ENCODE results near the gene PPP3R2. TPM values are rescaled to one million over a fixed set of nuclear protein-coding genes. Genes with fewer than 3 reads are reported as not detected.
"Not testable (repeated sequence)": the region's sequence is repeated elsewhere in the genome, so short reads cannot be mapped to it uniquely, and the experiment has no call there.

Gene PPP3R2
- total RNA-seq, 2 experiments from 2014 or later, result not detected

DNA sequence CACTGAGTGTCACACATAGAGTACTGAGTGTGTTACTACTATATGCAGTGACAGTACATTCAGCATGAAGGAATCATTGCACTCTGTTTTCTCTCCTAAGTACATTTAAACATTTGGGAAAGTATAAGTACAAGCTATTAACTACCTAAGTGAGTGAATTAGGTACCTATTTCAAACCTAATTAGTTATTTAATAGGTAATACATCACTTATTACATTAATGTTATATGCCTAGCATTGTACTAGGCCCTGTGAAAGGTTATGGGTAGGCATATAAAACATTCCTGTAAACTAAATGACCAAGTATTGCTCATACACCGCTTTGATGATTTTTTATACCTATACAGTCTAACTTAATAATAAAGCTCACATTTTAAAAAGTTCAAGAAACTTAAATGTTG, 25.7 kb upstream of the PPP3R2 start:
- CTCF ChIA-PET, result no interaction called here
- POLR2A ChIA-PET, result no interaction called here
- H3K36me3 Mint-ChIP-seq (ENCODE audit: low read depth), result no peaks in the 10 kb centered on the region

DNA sequence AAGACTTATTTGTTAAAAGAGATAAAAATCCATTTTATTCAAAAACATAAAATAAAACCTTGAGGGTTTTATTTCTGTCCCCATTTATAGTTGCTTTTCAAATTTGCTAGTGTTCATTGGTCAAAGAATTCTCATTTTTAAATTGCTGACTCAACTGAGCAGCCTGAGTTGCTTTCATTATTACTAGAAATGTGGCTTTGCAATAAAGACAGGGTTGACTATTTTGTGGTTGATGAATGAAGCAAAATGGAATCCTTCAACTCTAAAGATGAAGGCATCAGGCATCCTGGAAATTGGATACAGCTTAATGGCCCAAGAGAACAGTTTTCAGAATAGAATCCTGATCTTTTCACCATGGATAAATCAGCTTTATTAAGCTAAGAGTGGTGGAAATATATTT, 23.9 kb upstream of the PPP3R2 start:
- no peak for DNase-seq
- H3K27me3 Mint-ChIP-seq (ENCODE audit: low read depth), result no peaks in the 10 kb centered on the region
- CTCF ChIA-PET, result no interaction called here
- POLR2A ChIA-PET, result no interaction called here
- H3K4me3 Mint-ChIP-seq, result no peak overlapping the region
- no peaks in the 10 kb centered on the region for H3K4me1 Mint-ChIP-seq (ENCODE audit: low read depth)
- no peaks in the 10 kb centered on the region for H3K9me3 Mint-ChIP-seq (ENCODE audit: insufficient read depth)
- ATAC-seq, result no peak
- H3K36me3 Mint-ChIP-seq (ENCODE audit: low read depth), result no peaks in the 10 kb centered on the region
- no peak overlapping the region for H3K27ac Mint-ChIP-seq

More for the DNA sequence above, 25.7 kb upstream of the PPP3R2 start:
- DNase-seq, result no peak
- ATAC-seq, result no peak
- no peaks in the 10 kb centered on the region for H3K27me3 Mint-ChIP-seq (ENCODE audit: low read depth)
- H3K27ac Mint-ChIP-seq, result no peak overlapping the region
- H3K4me3 Mint-ChIP-seq, result no peak overlapping the region
- H3K9me3 Mint-ChIP-seq (ENCODE audit: insufficient read depth), result no peaks in the 10 kb centered on the region
- no peaks in the 10 kb centered on the region for H3K4me1 Mint-ChIP-seq (ENCODE audit: low read depth)

DNA sequence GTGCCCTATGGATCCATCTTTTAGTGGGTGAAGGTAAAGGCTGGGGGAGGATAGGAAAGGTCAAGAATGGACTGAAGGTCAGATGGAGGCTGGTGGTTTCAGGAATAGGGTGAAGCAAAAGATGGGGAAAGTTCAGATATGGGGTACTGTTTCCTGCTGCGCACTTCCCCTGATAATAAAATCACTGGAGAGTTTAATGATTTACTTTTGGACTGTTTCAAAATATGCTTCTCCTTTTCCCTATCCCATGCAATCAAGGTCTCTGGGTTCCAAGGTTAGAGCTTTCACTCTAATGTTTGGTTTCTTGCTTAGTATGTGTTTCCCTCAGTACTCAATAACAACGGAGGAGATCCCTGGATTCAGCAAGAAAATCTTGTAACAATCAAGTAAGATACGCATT, 10.8 kb upstream of the PPP3R2 start:
- H3K9me3 Mint-ChIP-seq (ENCODE audit: insufficient read depth), result no peaks in the 10 kb centered on the region
- H3K36me3 Mint-ChIP-seq (ENCODE audit: low read depth), result no peaks in the 10 kb centered on the region
- DNase-seq (no peak), ATAC-seq (no peak)
- no peaks in the 10 kb centered on the region for H3K4me1 Mint-ChIP-seq (ENCODE audit: low read depth)
- CTCF ChIA-PET, result no interaction called here
- H3K27me3 Mint-ChIP-seq (ENCODE audit: low read depth), result peaks cover under 1% of the 10 kb centered on the region
- POLR2A ChIA-PET, result no interaction called here
- no peak overlapping the region for H3K27ac Mint-ChIP-seq
- no peak overlapping the region for H3K4me3 Mint-ChIP-seq

DNA sequence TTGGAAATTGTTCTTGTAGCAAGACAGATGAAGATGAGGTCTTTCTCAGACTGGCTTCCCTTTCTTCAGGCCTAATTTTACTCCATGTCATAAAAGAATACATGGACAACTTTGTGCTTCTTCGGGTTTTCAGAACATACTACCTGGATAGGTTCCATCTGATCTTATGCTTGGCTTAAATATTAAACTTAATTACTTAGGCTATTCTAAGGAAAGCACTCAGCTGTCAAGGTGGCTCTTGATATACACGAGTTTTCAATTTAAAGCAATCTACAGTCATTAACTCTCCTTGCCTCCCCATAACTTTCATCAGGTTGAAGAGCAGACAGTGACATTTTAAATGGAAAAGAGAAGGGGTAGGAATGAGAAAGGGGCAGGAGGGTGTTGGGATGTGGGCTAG, 9.5 kb upstream of the PPP3R2 start:
- ChIA-PET POLR2A (no interaction called here), CTCF (no interaction called here)
- Mint-ChIP-seq H3K27me3 (ENCODE audit: low read depth) (peaks cover 4% of the 10 kb centered on the region), H3K4me1 (ENCODE audit: low read depth) (no peaks in the 10 kb centered on the region), H3K36me3 (ENCODE audit: low read depth) (no peaks in the 10 kb centered on the region), H3K4me3 (no peak overlapping the region), H3K27ac (no peak overlapping the region), H3K9me3 (ENCODE audit: insufficient read depth) (no peaks in the 10 kb centered on the region)
- no peak for ATAC-seq
- no peak for DNase-seq

DNA sequence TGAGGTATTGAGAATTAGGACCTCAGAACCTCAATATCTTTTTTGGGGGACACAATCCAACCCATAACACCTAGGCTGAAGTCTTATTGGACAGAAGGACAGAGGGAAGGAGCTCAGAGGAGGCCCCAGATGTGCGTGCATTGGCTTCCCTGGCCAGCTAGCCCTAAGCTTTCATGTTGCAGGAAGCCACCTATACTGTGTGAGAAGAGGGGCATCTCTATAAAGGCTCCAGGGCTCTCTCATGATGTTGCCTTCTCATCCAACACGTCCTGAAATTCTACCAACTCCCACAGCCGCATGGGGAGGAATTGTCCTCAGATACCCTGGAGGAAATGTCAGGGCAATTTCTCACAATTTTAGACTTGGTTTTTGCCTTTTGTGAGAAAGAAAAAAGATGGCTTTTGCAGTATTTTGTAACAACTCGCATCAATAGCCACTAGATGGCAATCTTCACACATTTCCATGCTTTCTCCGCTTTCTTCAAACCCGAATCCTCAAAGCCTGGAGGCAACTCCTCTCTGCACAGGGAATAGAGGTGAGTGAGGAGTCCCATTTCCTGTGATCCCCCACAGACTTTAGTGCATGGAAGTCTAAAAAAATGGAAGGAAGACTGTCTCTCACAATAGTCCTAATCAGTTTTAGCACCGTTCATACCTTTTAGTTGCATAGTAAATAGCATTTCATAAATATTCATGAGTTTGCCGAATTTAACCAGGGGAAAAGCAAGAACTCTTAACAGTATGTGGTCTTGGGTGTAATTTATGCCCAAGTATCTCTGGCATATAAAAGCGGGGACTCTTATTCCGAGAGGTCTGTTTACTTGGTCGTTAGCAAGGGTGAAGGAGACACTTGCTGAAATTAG, 7.4 kb upstream of the PPP3R2 start:
- ChIA-PET CTCF (interaction anchor here (0.8 to 1.4 kb wide), 3 partner anchors 9 to 11 kb away, joined by 4 to 7 read pairs (median 4); no protein-coding TSS in a partner anchor), POLR2A (no interaction called here)
- no peak overlapping the region for H3K4me3 Mint-ChIP-seq
- ATAC-seq, result no peak
- H3K27ac Mint-ChIP-seq, result no peak overlapping the region
- peaks cover 4% of the 10 kb centered on the region for H3K27me3 Mint-ChIP-seq (ENCODE audit: low read depth)
- DNase-seq, result no peak
- no peaks in the 10 kb centered on the region for H3K9me3 Mint-ChIP-seq (ENCODE audit: insufficient read depth)
- H3K36me3 Mint-ChIP-seq (ENCODE audit: low read depth), result no peaks in the 10 kb centered on the region
- no peaks in the 10 kb centered on the region for H3K4me1 Mint-ChIP-seq (ENCODE audit: low read depth)

DNA sequence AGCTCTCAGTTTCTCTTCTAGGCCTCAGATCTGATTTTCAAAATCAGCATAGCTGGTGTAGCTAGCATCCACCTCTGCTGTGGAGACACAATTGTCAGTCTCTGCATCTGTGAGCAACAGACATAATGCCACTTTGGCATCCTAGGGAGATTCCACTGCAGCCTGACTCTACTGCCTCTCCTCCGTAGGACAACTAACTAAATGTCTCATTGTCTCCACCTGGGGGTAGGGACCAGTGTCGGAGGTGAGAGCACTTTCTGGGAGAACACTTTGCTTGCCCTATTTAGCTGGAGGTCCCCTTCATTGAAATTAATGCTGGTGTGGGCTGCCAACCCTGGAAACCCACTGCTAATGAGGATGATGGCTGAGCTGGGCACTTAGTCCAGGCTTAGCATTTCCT, 1.4 kb downstream of the PPP3R2 start:
- ChIA-PET POLR2A (no interaction called here), CTCF (interaction anchor here (1.0 kb wide), 1 partner anchor 8 kb away, joined by 4 read pairs; no protein-coding TSS in a partner anchor)
- Mint-ChIP-seq H3K4me3 (no peak overlapping the region), H3K27ac (no peak overlapping the region), H3K9me3 (ENCODE audit: insufficient read depth) (no peaks in the 10 kb centered on the region), H3K27me3 (ENCODE audit: low read depth) (peaks cover 5% of the 10 kb centered on the region), H3K4me1 (ENCODE audit: low read depth) (no peaks in the 10 kb centered on the region), H3K36me3 (ENCODE audit: low read depth) (no peaks in the 10 kb centered on the region)
- ATAC-seq (no peak), DNase-seq (no peak)

DNA sequence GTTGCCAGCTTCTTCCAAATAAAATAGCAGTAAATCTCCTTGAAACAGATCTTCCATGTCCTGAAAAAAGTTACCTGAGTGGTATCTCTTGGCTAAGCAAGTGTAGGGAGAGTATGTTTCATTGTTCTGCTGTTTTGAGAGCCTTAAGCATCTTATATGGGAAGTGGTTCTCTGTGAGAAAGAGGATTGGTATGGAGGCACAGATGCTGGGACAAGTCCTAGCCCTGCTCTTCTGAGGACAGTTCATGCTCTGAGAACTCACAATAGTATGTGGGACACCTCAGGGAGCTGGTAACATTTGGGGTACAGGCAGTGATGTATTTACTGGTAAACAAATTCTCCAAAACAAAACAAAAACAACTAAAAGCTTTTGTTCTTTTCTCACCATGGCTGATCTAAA, 2.0 kb downstream of the PPP3R2 start:
- DNase-seq (no peak), ATAC-seq (no peak)
- Mint-ChIP-seq H3K27me3 (ENCODE audit: low read depth) (peaks cover 5% of the 10 kb centered on the region), H3K4me3 (no peak overlapping the region), H3K9me3 (ENCODE audit: insufficient read depth) (no peaks in the 10 kb centered on the region), H3K27ac (no peak overlapping the region), H3K4me1 (ENCODE audit: low read depth) (no peaks in the 10 kb centered on the region), H3K36me3 (ENCODE audit: low read depth) (no peaks in the 10 kb centered on the region)
- ChIA-PET CTCF (interaction anchor here (1.0 kb wide), 2 partner anchors 9 kb away, joined by 4 read pairs; no protein-coding TSS in a partner anchor), POLR2A (no interaction called here)

DNA sequence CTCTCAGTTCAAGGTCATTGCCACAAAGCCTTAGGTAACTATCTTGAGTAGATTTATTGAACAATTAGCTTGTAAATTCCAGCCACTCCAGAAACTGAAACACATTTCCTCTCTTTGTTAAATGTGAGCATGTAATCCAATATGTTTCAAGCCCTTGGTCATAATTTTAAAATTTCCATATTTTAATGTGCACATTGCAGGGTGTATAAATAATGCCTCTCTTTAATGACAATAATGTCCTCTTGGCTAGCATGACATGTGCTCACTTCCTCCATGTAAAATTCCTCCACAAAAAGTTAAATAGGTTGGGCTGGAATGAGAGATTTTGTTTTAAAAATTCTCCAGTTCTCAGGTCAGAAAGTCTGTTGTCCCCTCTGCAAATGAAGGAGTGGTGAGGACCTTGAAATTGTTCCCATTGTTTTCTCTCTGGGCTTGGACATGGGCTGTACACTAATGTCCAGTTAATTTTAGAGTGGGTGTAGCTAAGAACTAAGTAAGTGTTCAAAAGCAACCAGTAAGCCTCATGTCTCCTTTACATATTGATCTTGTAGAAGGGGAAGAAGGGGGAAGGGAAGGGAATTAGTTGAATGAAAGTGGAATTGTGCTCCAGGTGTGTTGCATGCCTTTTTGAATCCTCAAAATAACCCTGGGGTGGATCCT, 2.9 kb downstream of the PPP3R2 start:
- peaks cover 5% of the 10 kb centered on the region for H3K27me3 Mint-ChIP-seq (ENCODE audit: low read depth)
- H3K36me3 Mint-ChIP-seq (ENCODE audit: low read depth), result no peaks in the 10 kb centered on the region
- ATAC-seq, result no peak
- ChIA-PET CTCF (interaction anchor here (1.0 to 1.5 kb wide), 2 partner anchors 9 kb away, joined by 4 to 7 read pairs; no protein-coding TSS in a partner anchor), POLR2A (no interaction called here)
- H3K4me3 Mint-ChIP-seq, result no peak overlapping the region
- H3K4me1 Mint-ChIP-seq (ENCODE audit: low read depth), result peaks cover under 1% of the 10 kb centered on the region
- H3K27ac Mint-ChIP-seq, result no peak overlapping the region
- DNase-seq, result no peak
- no peaks in the 10 kb centered on the region for H3K9me3 Mint-ChIP-seq (ENCODE audit: insufficient read depth)

DNA sequence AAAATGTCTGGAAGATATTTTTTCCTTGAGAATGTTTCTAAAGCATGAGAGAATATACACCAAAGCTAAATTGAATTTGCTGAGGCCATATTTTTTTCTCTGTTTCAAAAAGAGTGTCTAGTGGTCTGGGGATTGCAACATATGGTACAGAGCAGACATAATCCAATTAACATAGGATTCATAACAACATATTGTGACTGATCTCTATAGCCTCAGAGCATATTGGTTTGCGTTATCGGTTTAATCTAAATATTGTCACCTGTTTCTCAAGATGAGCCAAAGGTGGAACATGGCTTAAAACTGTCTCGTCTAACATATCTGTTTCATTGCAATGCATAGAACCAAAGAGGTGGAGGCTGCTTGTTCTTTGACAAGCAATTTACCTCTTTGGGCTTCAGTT, 3.9 kb downstream of the PPP3R2 start:
- H3K36me3 Mint-ChIP-seq (ENCODE audit: low read depth), result no peaks in the 10 kb centered on the region
- H3K27me3 Mint-ChIP-seq (ENCODE audit: low read depth), result peaks cover 3% of the 10 kb centered on the region
- no peak overlapping the region for H3K27ac Mint-ChIP-seq
- H3K9me3 Mint-ChIP-seq (ENCODE audit: insufficient read depth), result no peaks in the 10 kb centered on the region
- ATAC-seq (no peak), DNase-seq (no peak)
- peaks cover 5% of the 10 kb centered on the region for H3K4me1 Mint-ChIP-seq (ENCODE audit: low read depth)
- ChIA-PET POLR2A (no interaction called here), CTCF (interaction anchor here (1.5 kb wide), 1 partner anchor 10 kb away, joined by 7 read pairs; no protein-coding TSS in a partner anchor)
- no peak overlapping the region for H3K4me3 Mint-ChIP-seq

DNA sequence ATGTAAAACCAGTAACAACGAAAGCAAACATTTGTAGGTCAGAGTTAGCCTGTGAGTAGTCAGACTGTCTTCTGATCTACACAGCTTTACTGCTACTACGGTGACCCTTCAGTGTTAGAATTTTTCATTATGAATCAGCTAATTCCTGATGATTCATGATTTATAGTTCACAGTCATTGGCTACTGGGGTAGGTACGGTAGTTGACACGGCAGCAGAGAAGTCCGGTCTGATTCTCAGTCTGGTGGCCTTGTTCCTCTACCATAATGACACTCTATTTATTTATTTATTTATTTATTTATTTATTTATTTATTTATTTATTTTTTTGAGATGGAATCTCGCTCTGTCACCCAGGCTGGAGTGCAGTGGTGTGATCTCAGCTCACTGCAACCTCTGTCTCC, 4.7 kb downstream of the PPP3R2 start:
- ATAC-seq; H3K27me3 Mint-ChIP-seq (ENCODE audit: low read depth); POLR2A ChIA-PET; H3K9me3 Mint-ChIP-seq (ENCODE audit: insufficient read depth); H3K36me3 Mint-ChIP-seq (ENCODE audit: low read depth); H3K4me3 Mint-ChIP-seq; H3K27ac Mint-ChIP-seq; DNase-seq; H3K4me1 Mint-ChIP-seq (ENCODE audit: low read depth): not testable (repeated sequence)
- CTCF ChIA-PET, result interaction anchor here (1.5 kb wide), 1 partner anchor 11 kb away, joined by 7 read pairs; no protein-coding TSS in a partner anchor

DNA sequence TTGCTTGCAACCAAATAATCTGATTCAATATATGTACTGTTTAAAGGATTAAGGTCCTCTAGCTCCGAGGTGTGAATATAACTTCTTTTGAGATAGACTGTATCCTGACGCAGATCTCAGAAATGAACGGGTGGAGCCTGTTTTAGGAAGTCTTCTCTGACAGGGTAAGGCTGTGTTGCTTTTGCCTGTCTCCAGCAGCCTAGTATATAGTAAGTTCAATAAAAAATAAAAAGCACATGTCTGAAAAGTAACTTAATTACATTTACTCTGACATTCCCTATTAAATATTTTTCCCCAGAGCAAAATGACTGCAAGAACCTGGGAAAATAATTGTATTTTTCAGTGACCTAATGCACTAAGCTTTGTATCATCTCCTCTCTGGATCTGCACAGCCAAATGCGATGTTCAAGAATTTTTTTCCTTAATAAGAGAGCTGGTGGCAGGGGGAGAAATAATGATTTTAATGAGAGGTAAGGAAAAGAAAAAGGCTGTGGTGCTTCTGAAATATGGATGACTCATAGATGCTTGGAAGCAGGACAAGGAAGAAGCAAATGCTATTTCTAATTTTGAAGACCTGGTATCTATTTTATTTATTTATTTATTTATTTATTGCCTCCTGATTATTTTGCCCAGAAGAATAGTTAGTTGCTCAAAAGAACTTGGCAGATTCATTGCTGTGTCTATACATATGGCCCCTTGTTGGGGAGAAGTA, 7.3 kb downstream of the PPP3R2 start:
- Mint-ChIP-seq H3K9me3 (ENCODE audit: insufficient read depth) (no peaks in the 10 kb centered on the region), H3K36me3 (ENCODE audit: low read depth) (no peaks in the 10 kb centered on the region)

DNA sequence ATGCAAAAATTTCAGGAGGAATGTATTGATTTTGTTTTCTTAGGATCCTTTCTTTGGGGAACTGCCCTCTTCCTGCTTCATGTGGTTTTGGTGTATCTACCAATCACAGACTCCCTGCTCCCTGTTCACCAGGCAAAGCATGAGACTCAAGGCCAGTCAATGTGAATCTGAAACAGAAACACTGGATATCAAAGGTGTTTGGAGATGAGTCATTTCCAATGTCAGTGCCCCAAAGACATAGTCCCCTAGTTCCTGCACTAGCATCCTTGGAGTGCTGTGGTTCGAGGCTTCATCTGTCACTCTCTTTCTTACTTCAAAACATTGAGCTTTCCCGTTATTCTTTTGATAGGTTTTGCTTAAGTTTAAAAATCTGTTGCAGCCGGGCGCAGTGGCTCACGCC, 8.1 kb downstream of the PPP3R2 start:
- no peaks in the 10 kb centered on the region for H3K9me3 Mint-ChIP-seq (ENCODE audit: insufficient read depth)
- peak; percentile 40 for DNase-seq
- no peaks in the 10 kb centered on the region for H3K27me3 Mint-ChIP-seq (ENCODE audit: low read depth)
- no peak overlapping the region for H3K4me3 Mint-ChIP-seq
- ChIA-PET CTCF (no interaction called here), POLR2A (no interaction called here)
- no peak overlapping the region for H3K27ac Mint-ChIP-seq
- ATAC-seq, result peak; percentile 85
- peaks cover 7% of the 10 kb centered on the region for H3K4me1 Mint-ChIP-seq (ENCODE audit: low read depth)
- H3K36me3 Mint-ChIP-seq (ENCODE audit: low read depth), result no peaks in the 10 kb centered on the region

More for the DNA sequence above, 7.3 kb downstream of the PPP3R2 start:
- ATAC-seq (no peak), DNase-seq (no peak)
- CTCF ChIA-PET, result interaction anchor here (0.7 kb wide), 1 partner anchor 106 kb away, joined by 3 read pairs; no protein-coding TSS in a partner anchor
- no peak overlapping the region for H3K27ac Mint-ChIP-seq
- H3K4me1 Mint-ChIP-seq (ENCODE audit: low read depth), result peaks cover 7% of the 10 kb centered on the region
- H3K4me3 Mint-ChIP-seq, result no peak overlapping the region
- POLR2A ChIA-PET, result no interaction called here
- peaks cover 3% of the 10 kb centered on the region for H3K27me3 Mint-ChIP-seq (ENCODE audit: low read depth)
